ENCODE measurements around the gene SELENOH.

SELENOH gene

DNA sequence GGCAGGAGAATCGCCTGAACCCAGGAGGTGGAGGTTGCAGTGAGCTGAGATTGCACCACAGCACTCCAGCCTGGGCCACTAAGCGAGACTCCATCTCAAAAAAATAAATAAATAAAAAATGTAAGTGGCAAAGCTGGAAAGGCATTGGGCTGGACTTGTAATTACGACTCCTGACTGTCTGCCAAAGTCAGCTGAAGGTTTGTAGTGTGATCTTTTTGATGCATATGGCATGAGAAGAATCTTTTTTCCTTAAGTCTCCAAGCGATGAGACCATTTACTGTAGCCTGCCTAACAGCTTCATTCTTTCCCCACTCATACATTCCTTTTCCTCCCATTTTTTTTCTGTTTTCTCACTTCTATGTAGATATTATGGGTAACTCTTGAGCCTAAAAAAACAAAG is 45.1 kb downstream of the SELENOH start:
- no peak for DNase-seq

DNA sequence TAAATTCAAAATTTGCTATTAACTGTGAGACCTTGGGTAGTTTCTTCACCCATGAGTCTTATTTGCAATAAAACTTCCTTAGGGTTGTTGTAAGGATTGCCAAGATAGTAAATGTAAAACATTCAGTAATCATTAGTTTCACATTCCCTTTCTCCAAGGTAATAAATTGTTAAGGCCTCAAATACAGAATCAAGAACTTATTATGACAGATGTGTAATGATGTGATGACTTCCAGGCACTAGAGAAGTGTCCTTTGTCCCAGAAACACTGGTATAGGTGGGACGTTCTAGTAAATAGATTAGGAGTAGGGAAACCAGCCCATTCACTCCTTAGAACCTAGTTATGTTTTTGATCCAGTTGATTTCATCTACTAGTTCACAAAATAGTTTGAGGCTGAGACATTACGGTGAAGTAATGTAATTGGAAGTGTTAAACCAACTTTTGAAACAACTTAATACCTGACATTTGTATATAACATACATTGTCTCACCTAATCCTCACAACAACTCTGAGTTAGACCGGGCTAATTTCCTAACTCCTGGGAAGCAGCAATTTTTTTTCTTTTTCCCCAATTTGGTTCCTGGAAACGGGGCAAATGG is 45.8 kb downstream of the SELENOH start:
- no peak for DNase-seq

DNA sequence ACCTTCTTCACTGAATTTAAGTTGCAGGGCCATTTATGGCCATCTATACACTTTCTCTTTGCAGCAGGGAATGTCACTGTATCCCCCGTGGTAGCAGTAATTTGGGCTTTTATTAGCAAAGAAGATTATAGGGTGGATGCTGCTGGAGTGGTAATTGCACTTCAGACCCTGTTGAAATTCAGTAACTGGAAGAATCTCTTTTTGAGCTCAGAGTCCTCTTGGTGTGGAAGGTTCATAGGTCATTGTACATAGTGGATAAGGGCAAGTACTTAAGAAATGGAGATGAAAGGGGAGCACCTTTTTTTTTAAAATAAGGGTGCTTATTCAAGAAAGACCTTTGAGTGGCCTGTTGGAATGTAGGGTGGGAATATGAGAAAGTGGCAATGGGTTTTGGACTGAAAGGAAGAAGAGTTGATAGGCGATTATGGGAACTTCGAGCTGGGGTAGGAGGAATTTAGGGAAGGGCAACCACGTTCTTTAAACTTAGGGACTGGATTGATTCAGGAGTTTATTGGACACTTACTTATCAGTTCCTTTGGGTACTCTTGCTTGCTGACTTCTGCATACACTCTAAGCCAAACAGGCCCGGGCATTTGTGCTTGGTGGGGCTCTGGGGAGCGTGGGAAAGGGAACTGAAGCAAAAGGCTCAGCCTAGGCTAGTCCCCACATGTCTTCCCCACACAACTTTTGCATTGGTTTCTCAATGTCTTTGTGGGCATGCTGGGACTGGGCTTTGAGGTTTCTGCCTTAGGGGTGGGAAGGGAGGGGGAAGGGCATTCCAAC is 46.8 kb downstream of the SELENOH start:
- peak; percentile 31 for DNase-seq

DNA sequence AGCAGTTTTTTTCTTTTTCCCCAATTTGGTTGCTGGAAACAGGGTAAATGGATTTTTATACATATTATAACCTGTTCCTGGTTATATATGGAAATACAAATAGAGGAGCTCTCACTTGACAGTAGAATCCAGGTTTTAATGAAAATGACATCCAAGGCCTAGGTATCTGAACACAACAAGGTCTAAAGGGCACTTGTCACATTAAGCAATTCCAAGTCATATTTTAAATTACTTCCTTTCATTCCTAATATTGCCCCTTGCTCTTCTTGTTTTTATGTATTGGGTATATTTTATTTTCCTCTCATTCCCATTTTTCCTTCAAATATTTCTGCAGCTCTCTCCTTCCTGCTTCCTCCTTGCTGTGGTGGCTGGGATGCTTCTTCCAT is 47.4 kb downstream of the SELENOH start:
- no peak for DNase-seq

DNA sequence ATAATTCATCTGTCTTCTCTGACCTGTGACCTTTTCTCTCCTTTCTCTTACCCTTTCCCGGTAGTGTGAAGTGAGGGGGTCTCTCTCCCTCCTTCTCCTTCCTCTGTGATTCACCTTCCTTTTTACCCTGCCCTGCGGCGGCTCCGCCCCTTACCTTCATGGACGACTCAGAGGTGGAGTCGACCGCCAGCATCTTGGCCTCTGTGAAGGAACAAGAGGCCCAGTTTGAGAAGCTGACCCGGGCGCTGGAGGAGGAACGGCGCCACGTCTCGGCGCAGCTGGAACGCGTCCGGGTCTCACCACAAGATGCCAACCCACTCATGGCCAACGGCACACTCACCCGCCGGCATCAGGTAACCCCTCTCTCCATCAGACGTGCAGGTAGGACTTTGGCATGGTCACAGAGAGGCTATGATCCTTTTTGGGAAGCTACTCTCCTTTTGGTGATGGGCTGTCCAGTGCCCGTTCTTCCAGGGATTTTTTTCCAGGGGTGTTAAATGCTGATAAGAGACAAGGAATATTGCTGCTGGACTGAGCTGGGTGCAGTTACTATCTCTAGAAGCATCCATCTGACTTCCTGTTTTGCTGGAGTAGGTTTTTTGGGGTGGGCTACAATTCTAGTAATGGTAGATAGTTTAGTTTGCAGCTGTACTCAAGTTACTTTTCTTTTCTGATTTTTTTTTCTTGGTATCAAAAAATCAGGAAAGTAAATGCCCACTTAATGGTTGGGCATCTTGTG is 50.2 kb downstream of the SELENOH start:
- no peak for DNase-seq

DNA sequence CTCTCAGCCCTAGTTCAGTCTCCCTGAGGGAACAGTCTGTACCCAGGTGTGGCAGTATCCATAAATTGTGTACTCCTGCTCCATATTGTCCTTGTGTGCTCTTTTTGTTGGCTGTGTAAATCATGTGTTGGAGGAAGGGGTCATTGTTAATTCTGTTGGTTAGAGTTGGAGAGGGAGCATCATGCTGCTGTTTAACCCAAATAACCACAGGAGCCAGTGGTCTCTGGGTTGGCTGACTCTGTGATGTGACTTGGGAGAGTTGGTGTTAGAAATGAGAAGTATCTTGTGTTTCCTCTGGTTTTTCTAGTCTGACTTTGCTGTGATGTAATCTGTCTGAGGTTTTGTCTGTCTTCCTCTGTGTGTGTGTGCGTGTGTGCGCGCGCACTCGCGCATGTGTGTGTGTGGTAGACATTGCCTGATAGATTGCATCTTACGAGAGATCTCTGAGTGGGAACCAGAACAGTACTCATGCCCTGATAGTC is 50.8 kb downstream of the SELENOH start:
- peak; percentile 95 for DNase-seq

DNA sequence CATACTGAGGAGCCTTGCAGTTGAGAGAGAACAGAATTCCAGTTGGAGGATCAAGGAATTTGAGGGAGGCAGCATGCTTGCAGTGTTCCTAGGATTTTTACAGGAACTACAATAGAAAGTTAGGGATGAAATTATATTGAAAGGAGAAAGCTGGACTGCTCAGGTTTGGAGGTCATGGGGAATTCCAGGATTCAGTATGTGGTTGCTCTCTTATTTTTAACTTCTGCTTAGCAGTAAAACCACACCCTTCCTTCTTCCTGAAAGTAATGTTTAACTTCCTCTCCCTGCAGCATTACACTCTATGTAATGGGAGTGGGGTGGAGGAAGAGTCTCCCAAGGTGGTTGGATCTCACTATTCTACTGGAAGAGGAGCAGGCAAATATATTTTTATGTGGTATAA is 51.6 kb downstream of the SELENOH start:
- DNase-seq: no peak

Measured in CD4-positive, alpha-beta T cell treated with Interleukin-15 for 1 hour (primary cell).